Endothelial cell of umbilical vein (primary cell): ENCODE measurements around the gene SGK1. TPM values are rescaled to one million over a fixed set of nuclear protein-coding genes. Genes with fewer than 3 reads are reported as not detected.

Experiments
- BruUV-seq: library from RNA; stranded (reverse); fragments of 400-500 nt; replicated peaks from 2 replicates; lab custom pipeline; 2021; lab: Mats Ljungman, UMichigan
- CTCF ChIA-PET: fragments of 300-600, 350-600 bp; sonication (Branson Sonifier 250); formaldehyde crosslinking; loops from one replicate; lab custom pipeline; 2021; ENCODE audit warnings: antibody characterized with exemption, inconsistent platforms; lab: Charles Lee
- POLR2A ChIA-PET: fragments of 300-600, 350-600 bp; sonication (Branson Sonifier 250); formaldehyde crosslinking; loops from one replicate; lab custom pipeline; 2021; ENCODE audit warnings: antibody characterized with exemption, inconsistent platforms; lab: Charles Lee
- DNase-seq: peaks from one replicate; pipeline ENCODE4 v3.0.0-alpha.2; 2011; ENCODE audit warnings: low read depth, low spot score
- FAIRE-seq: peaks from 2 replicates; lab custom pipeline; 2011; peaks lifted over from hg19 to GRCh38; lab: Jason Lieb, UNC
- H2AFZ ChIP-seq: 2 replicates; pipeline ENCODE4 v1.6.0; 2012; ENCODE audit warnings: low read depth, low read length, control low read depth, inconsistent platforms
- H3K27ac ChIP-seq: 2 replicates; pipeline ENCODE4 v1.5.1; 2011; ENCODE audit warnings: low read depth, mild to moderate bottlenecking, control low read depth, low read length, moderate library complexity; ENCODE audit not compliant: insufficient read depth
- H3K27me3 ChIP-seq, 2 experiments: 2 replicates each; pipeline versions ENCODE4 v1.6.0 to v1.6.1; 2011; ENCODE audit warnings: low read length in 2 of 2, mixed read lengths in 1 of 2; ENCODE audit not compliant: control insufficient read depth in 2 of 2, insufficient read depth in 2 of 2
- H3K36me3 ChIP-seq, 2 experiments: 2 replicates in 1 of 2; 3 replicates in 1 of 2; pipeline ENCODE4 v1.5.1; 2011; ENCODE audit warnings: low read length in 2 of 2, mild to moderate bottlenecking in 1 of 2, moderate library complexity in 1 of 2; ENCODE audit not compliant: control insufficient read depth in 2 of 2, insufficient read depth in 2 of 2; ENCODE audit errors: extremely low read depth in 1 of 2
- H3K4me1 ChIP-seq: 3 replicates; pipeline ENCODE4 v1.5.1; 2011; ENCODE audit warnings: mild to moderate bottlenecking, low read length; ENCODE audit not compliant: control insufficient read depth, insufficient read depth; ENCODE audit errors: extremely low read depth
- H3K4me2 ChIP-seq: 2 replicates; pipeline ENCODE4 v1.6.1; 2011; ENCODE audit warnings: low read length, control low read depth, mixed read lengths; ENCODE audit not compliant: insufficient read depth
- H3K4me3 ChIP-seq, 3 experiments: fragments of 200-600 bp in 1 of 3; sonication (generic), shearing (Covaris generic) in 1 of 3; replicated peaks in 1 of 3; 2 replicates each; pipeline ENCODE4 v1.5.1; 2011 to 2016; ENCODE audit warnings: control low read depth in 3 of 3, low read length in 3 of 3, mild to moderate bottlenecking in 2 of 3, inconsistent platforms in 1 of 3, low read depth in 1 of 3, moderate library complexity in 1 of 3; ENCODE audit not compliant: insufficient read depth in 1 of 3
- H3K79me2 ChIP-seq: 2 replicates; pipeline ENCODE4 v1.6.0; 2012; ENCODE audit warnings: low read length, inconsistent platforms; ENCODE audit not compliant: control insufficient read depth, insufficient read depth
- H3K9ac ChIP-seq: replicated peaks from 2 replicates; pipeline ENCODE3; 2011; ENCODE audit warnings: low read length, control low read depth; ENCODE audit not compliant: insufficient read depth; ENCODE audit errors: extremely low read depth
- H3K9me1 ChIP-seq: replicated peaks from 3 replicates; pipeline ENCODE4 v1.6.0; 2011; ENCODE audit warnings: mild to moderate bottlenecking, low read length; ENCODE audit not compliant: control insufficient read depth, insufficient read depth; ENCODE audit errors: extremely low read depth
- H3K9me3 ChIP-seq: replicated peaks from 2 replicates; pipeline ENCODE4 v1.5.1; 2012; ENCODE audit warnings: low read length, inconsistent platforms; ENCODE audit not compliant: control insufficient read depth, insufficient read depth
- H4K20me1 ChIP-seq: replicated peaks from 2 replicates; pipeline ENCODE3; 2011; ENCODE audit warnings: mild to moderate bottlenecking, low read length; ENCODE audit not compliant: control insufficient read depth, insufficient read depth; ENCODE audit errors: extremely low read depth
- CTCF ChIP-seq, 2 donors: IDR thresholded peaks; 1 replicate in 1 of 2; 2 replicates in 1 of 2; pipeline ENCODE4 v1.5.1; 2011; ENCODE audit warnings: low read length in 2 of 2, mild to moderate bottlenecking in 2 of 2, moderate library complexity in 2 of 2, control low read depth in 1 of 2, inconsistent platforms in 1 of 2, low read depth in 1 of 2; ENCODE audit not compliant: insufficient read depth in 1 of 2; ENCODE audit errors: extremely low read depth in 1 of 2
- EZH2 ChIP-seq: IDR thresholded peaks from 2 replicates; pipeline ENCODE4 v1.6.1; 2012; ENCODE audit warnings: borderline replicate concordance, low read depth, mild to moderate bottlenecking, moderate library complexity, low read length, inconsistent platforms; ENCODE audit not compliant: severe bottlenecking
- FOS ChIP-seq: IDR thresholded peaks from 2 replicates; pipeline ENCODE4 v1.6.1; 2011; ENCODE audit warnings: mild to moderate bottlenecking, low read length, moderate library complexity, borderline replicate concordance; ENCODE audit not compliant: insufficient read depth
- GATA2 ChIP-seq: IDR thresholded peaks from 2 replicates; pipeline ENCODE4 v1.7.0; 2011; ENCODE audit warnings: low read depth, mild to moderate bottlenecking, moderate library complexity, mixed read lengths, low read length; ENCODE audit not compliant: insufficient read length, insufficient read depth
- JUN ChIP-seq: IDR thresholded peaks from 2 replicates; pipeline ENCODE4 v1.6.1; 2011; ENCODE audit warnings: borderline replicate concordance, low read depth; ENCODE audit not compliant: insufficient read length, insufficient read depth
- MAX ChIP-seq: IDR thresholded peaks from 2 replicates; pipeline ENCODE4 v1.6.1; 2011; ENCODE audit not compliant: insufficient read depth, insufficient read length
- MYC ChIP-seq: IDR thresholded peaks from one replicate; pipeline ENCODE4 v1.6.1; 2011; ENCODE audit warnings: mild to moderate bottlenecking, low read depth, low read length
- POLR2A ChIP-seq: IDR thresholded peaks from 2 replicates; pipeline ENCODE4 v1.6.1; 2012; ENCODE audit warnings: low read depth, mild to moderate bottlenecking, control low read depth, low read length
- POLR2AphosphoS5 ChIP-seq: IDR thresholded peaks from 2 replicates; pipeline ENCODE4 v1.6.1; 2012; ENCODE audit warnings: low read depth, mild to moderate bottlenecking, control low read depth, low read length, moderate library complexity; ENCODE audit not compliant: insufficient read depth
- dilution Hi-C: fragments of 300-500 bp; cut with MboI; formaldehyde crosslinking; loops from one replicate; pipeline ENCODE4 v1.15.0; 2019; ENCODE audit warnings: low sequenced_read_pairs; ENCODE audit not compliant: extremely low pct_ligation_motif_present
- intact Hi-C: fragments of 100-400 bp; cut with micrococcal nuclease; formaldehyde crosslinking; loops from one replicate; pipeline ENCODE4 v1.10.0; 2022
- polyA plus RNA-seq, 4 experiments: library from polyadenylated mRNA; depleted of rRNA in 3 of 4; stranded (reverse) in 3 of 4; unstranded in 1 of 4; fragments of >200 nt; gene quantifications; 2 replicates each; pipeline versions ENCODE4 v1.2.1 to v1.2.3, GENCODE V29; 2011 to 2012; ENCODE audit warnings: missing spikeins in 1 of 4
- total RNA-seq: library from RNA; stranded (reverse); gene quantifications from 2 replicates; pipeline ENCODE4 v1.2.3, GENCODE V29; 2021

SGK1 gene
- total and polyA plus RNA-seq, 2 donors (not counting 3 experiments of a cell fraction or from before 2014, with no cell fraction given) = 121 to 128 TPM

GRCh38 chr6:134253681-134254080, 64.2 kb downstream of the SGK1 start:
- no peak overlapping the region for H3K4me3 ChIP-seq
- no peaks in the 10 kb centered on the region for H3K9me1 ChIP-seq
- FAIRE-seq (no peak), DNase-seq (no peak)
- TF ChIP-seq FOS (no peak), POLR2A (no peak), EZH2 (no peak), MAX (no peak), JUN (no peak), POLR2AphosphoS5 (no peak), MYC (no peak), CTCF (IDR thresholded peaks at IDR 0.05; ENCODE audit: extremely low read depth in 1 of 2, insufficient read depth in 1 of 2, low read depth in 1 of 2, low read length in 2 of 2) (no peak), GATA2 (no peak)
- H3K79me2 ChIP-seq = no peaks in the 10 kb centered on the region
- intact Hi-C loops = no loop called here
- H3K27me3 ChIP-seq = no peaks in the 10 kb centered on the region
- dilution Hi-C loops = no loop called here
- no peaks in the 10 kb centered on the region for H3K36me3 ChIP-seq
- CTCF ChIA-PET = no interaction called here
- no peak overlapping the region for H3K4me2 ChIP-seq
- no peaks in the 10 kb centered on the region for H3K9me3 ChIP-seq
- H2AFZ ChIP-seq = no peak overlapping the region
- no peaks in the 10 kb centered on the region for H3K4me1 ChIP-seq
- H3K9ac ChIP-seq = no peak overlapping the region
- no peaks in the 10 kb centered on the region for H4K20me1 ChIP-seq
- BruUV-seq = no TSS peak
- POLR2A ChIA-PET = no interaction called here
- H3K27ac ChIP-seq = no peak overlapping the region
